HG03520 (cell line): Measurements from ENCODE around the gene HES1.

ENCODE experiments used
- ATAC-seq: cut with Tn5 transposase; IDR thresholded peaks from one replicate; pipeline ENCODE4 v1.9.1; 2021; ENCODE audit warnings: mild to moderate bottlenecking, moderate library complexity; ENCODE audit not compliant: unreplicated experiment

HES1 gene

GRCh38 chr3:194165271-194166018 is 29.5 kb downstream of the HES1 start:
- no peak for ATAC-seq

- no peak for ATAC-seq
These were observed 30.9 kb downstream of the HES1 start for GRCh38 chr3:194166682-194167479.

- ATAC-seq, result no peak
These were observed 31.7 kb downstream of the HES1 start for GRCh38 chr3:194167480-194168282.

GRCh38 chr3:194168994-194169393 is 33.0 kb downstream of the HES1 start:
- ATAC-seq, result no peak

- ATAC-seq, result no peak
These were observed 33.6 kb downstream of the HES1 start for GRCh38 chr3:194169595-194169994.

- no peak for ATAC-seq
These were observed 34.8 kb downstream of the HES1 start for GRCh38 chr3:194170793-194171192.

- ATAC-seq, result no peak
These were observed 38.5 kb downstream of the HES1 start for GRCh38 chr3:194174406-194174805.

- ATAC-seq, result no peak
These were observed 39.0 kb downstream of the HES1 start for GRCh38 chr3:194174980-194175379.

- ATAC-seq, result no peak
These were observed 40.5 kb downstream of the HES1 start for GRCh38 chr3:194176274-194176991.

GRCh38 chr3:194177141-194177540 is 41.2 kb downstream of the HES1 start:
- no peak for ATAC-seq

- ATAC-seq, result no peak
These were observed 42.2 kb downstream of the HES1 start for GRCh38 chr3:194178128-194178527.

- no peak for ATAC-seq
These were observed 42.7 kb downstream of the HES1 start for GRCh38 chr3:194178669-194179068.

GRCh38 chr3:194180570-194180969 is 44.6 kb downstream of the HES1 start:
- ATAC-seq, result no peak

GRCh38 chr3:194181612-194182529 is 45.9 kb downstream of the HES1 start:
- no peak for ATAC-seq

- no peak for ATAC-seq
These were observed 47.3 kb downstream of the HES1 start for GRCh38 chr3:194183271-194183670.

- ATAC-seq, result no peak
These were observed 48.4 kb downstream of the HES1 start for GRCh38 chr3:194184265-194184751.

- no peak for ATAC-seq
These were observed 48.9 kb downstream of the HES1 start for GRCh38 chr3:194184801-194185200.

GRCh38 chr3:194185221-194185620 is 49.3 kb downstream of the HES1 start:
- no peak for ATAC-seq

GRCh38 chr3:194187233-194187944 is 51.4 kb downstream of the HES1 start:
- no peak for ATAC-seq
